ENCODE results near the gene WNT9B. TPM values are rescaled to one million over a fixed set of nuclear protein-coding genes. Genes with fewer than 3 reads are reported as not detected.
"Not testable (repeated sequence)": the region's sequence is repeated elsewhere in the genome, so short reads cannot be mapped to it uniquely, and the experiment has no call there.

The WNT9B gene
- total RNA-seq, 1 donor: 0.36 TPM

- no peak for TF ChIP-seq CTCF (IDR thresholded peaks at IDR 0.05; ENCODE audit: extremely low read depth, low read depth, low read length)
- no peak overlapping the region for H3K4me2 ChIP-seq (ENCODE audit: insufficient read depth, low read length)
Measured at GRCh38 chr17:46836500-46836899, 14.9 kb upstream of the WNT9B start.

GRCh38 chr17:46837521-46837920 lies 13.9 kb upstream of the WNT9B start:
- no peak overlapping the region for H3K4me3 ChIP-seq (ENCODE audit: insufficient read depth, low read length)
- H3K4me1 ChIP-seq (ENCODE audit: insufficient read depth, low read length): peaks cover 13% of the 10 kb centered on the region
- no peak for TF ChIP-seq CTCF (IDR thresholded peaks at IDR 0.05; ENCODE audit: extremely low read depth, low read depth, low read length)
- H3K27me3 ChIP-seq (ENCODE audit: insufficient read depth, low read length): peaks cover 10% of the 10 kb centered on the region
- H4K20me1 ChIP-seq (ENCODE audit: insufficient read depth, low read length): no peaks in the 10 kb centered on the region
- no peak overlapping the region for H3K4me2 ChIP-seq (ENCODE audit: insufficient read depth, low read length)
- no peaks in the 10 kb centered on the region for H3K36me3 ChIP-seq (ENCODE audit: insufficient read depth, low read length)
- DNase-seq (ENCODE audit: insufficient read length, low spot score, missing footprints): peak; percentile 64
- H3K9me3 ChIP-seq (ENCODE audit: low read depth, low read length): no peaks in the 10 kb centered on the region
- H3K79me2 ChIP-seq (ENCODE audit: insufficient read depth, low read length): no peaks in the 10 kb centered on the region
- H2AFZ ChIP-seq (ENCODE audit: low read length): no peak overlapping the region
- H3K27ac ChIP-seq (ENCODE audit: low read depth, low read length): no peak overlapping the region

More at GRCh38 chr17:46836500-46836899, 14.9 kb upstream of the WNT9B start:
- peak; percentile 61 for DNase-seq (ENCODE audit: insufficient read length, low spot score, missing footprints)
- no peaks in the 10 kb centered on the region for H3K36me3 ChIP-seq (ENCODE audit: insufficient read depth, low read length)
- H3K27ac ChIP-seq (ENCODE audit: low read depth, low read length): no peak overlapping the region
- H3K9me3 ChIP-seq (ENCODE audit: low read depth, low read length): no peaks in the 10 kb centered on the region
- peaks cover 13% of the 10 kb centered on the region for H3K4me1 ChIP-seq (ENCODE audit: insufficient read depth, low read length)
- peaks cover 8% of the 10 kb centered on the region for H3K27me3 ChIP-seq (ENCODE audit: insufficient read depth, low read length)
- H4K20me1 ChIP-seq (ENCODE audit: insufficient read depth, low read length): no peaks in the 10 kb centered on the region
- no peaks in the 10 kb centered on the region for H3K79me2 ChIP-seq (ENCODE audit: insufficient read depth, low read length)
- no peak overlapping the region for H2AFZ ChIP-seq (ENCODE audit: low read length)
- H3K4me3 ChIP-seq (ENCODE audit: insufficient read depth, low read length): no peak overlapping the region

- Histone ChIP-seq H3K9me3 (ENCODE audit: low read depth, low read length) (no peaks in the 10 kb centered on the region), H3K27me3 (ENCODE audit: insufficient read depth, low read length) (peaks cover 14% of the 10 kb centered on the region), H2AFZ (ENCODE audit: low read length) (no peak overlapping the region), H4K20me1 (ENCODE audit: insufficient read depth, low read length) (no peaks in the 10 kb centered on the region), H3K4me2 (ENCODE audit: insufficient read depth, low read length) (no peak overlapping the region), H3K36me3 (ENCODE audit: insufficient read depth, low read length) (no peaks in the 10 kb centered on the region), H3K79me2 (ENCODE audit: insufficient read depth, low read length) (no peaks in the 10 kb centered on the region), H3K4me1 (ENCODE audit: insufficient read depth, low read length) (no peaks in the 10 kb centered on the region), H3K4me3 (ENCODE audit: insufficient read depth, low read length) (no peak overlapping the region), H3K27ac (ENCODE audit: low read depth, low read length) (no peak overlapping the region)
- peak; percentile 11 for DNase-seq (ENCODE audit: insufficient read length, low spot score, missing footprints)
- no peak for TF ChIP-seq CTCF (IDR thresholded peaks at IDR 0.05; ENCODE audit: extremely low read depth, low read depth, low read length)
Measured at GRCh38 chr17:46839211-46839610, 12.2 kb upstream of the WNT9B start.

GRCh38 chr17:46840596-46840995 lies 10.8 kb upstream of the WNT9B start:
- H2AFZ ChIP-seq (ENCODE audit: low read length); H3K9me3 ChIP-seq (ENCODE audit: low read depth, low read length); H3K4me2 ChIP-seq (ENCODE audit: insufficient read depth, low read length); H3K4me1 ChIP-seq (ENCODE audit: insufficient read depth, low read length); H3K27ac ChIP-seq (ENCODE audit: low read depth, low read length); H3K79me2 ChIP-seq (ENCODE audit: insufficient read depth, low read length); H3K36me3 ChIP-seq (ENCODE audit: insufficient read depth, low read length); H3K4me3 ChIP-seq (ENCODE audit: insufficient read depth, low read length); H4K20me1 ChIP-seq (ENCODE audit: insufficient read depth, low read length): not testable (repeated sequence)
- DNase-seq (ENCODE audit: insufficient read length, low spot score, missing footprints): peak; percentile 23
- H3K27me3 ChIP-seq (ENCODE audit: insufficient read depth, low read length): peaks cover 21% of the 10 kb centered on the region

Data from osteoblast (primary cell).